ENCODE data around the gene FYB1.
"Not testable (repeated sequence)": the region's sequence is repeated elsewhere in the genome, so short reads cannot be mapped to it uniquely, and the experiment has no call there.

FYB1 gene

DNA sequence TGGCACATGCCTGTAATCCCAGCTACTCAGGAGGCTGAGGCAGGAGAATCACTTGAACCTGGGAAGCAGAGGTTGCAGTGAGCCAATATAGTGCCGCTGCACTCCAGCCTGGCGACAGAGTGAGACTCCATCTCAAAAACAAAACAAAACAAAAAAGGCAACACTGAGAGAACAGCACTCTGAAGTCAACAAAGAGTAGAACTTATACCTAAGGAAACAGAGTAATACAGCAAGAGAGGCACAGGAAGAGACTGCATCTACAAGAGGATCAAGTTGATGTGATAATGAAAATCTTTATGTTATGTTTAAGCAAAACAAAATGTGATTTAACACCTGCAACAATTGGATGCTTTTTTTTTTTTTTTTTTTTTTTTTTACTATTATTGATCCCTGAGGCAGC is 33.1 kb downstream of the FYB1 start:
- DNase-seq = no peak

- DNase-seq = peak; percentile 29
Measured at GRCh38 chr5:39185761-39186160, 33.6 kb downstream of the FYB1 start.

GRCh38 chr5:39179561-39179960 is 39.8 kb downstream of the FYB1 start:
- DNase-seq = not testable (repeated sequence)

GRCh38 chr5:39178861-39179260 is 40.5 kb downstream of the FYB1 start:
- DNase-seq = no peak

DNA sequence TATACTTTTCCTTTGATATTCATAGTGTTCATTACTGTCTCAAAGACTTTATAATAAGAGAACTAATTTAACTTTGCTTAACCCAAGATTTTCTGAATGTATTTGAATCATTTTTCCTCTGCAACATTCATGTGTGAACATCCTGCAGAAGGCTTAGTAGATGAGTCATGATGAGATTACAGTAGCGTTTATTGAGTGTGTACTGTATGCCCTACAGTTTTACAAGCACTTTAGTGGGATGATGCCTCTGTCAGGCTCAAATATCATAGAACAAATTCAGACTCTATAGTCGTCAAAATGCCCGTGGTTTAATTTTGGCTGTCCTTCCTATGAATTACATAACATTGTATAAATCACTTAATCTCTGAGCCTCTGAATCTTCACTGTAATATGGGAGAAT is 41.2 kb downstream of the FYB1 start:
- no peak for DNase-seq

GRCh38 chr5:39177631-39177964 is 41.8 kb downstream of the FYB1 start:
- no peak for DNase-seq

- peak; percentile 71 for DNase-seq
Measured at GRCh38 chr5:39176759-39177630, 42.4 kb downstream of the FYB1 start.

GRCh38 chr5:39175273-39175955 is 43.9 kb downstream of the FYB1 start:
- DNase-seq = peak; percentile 57

DNA sequence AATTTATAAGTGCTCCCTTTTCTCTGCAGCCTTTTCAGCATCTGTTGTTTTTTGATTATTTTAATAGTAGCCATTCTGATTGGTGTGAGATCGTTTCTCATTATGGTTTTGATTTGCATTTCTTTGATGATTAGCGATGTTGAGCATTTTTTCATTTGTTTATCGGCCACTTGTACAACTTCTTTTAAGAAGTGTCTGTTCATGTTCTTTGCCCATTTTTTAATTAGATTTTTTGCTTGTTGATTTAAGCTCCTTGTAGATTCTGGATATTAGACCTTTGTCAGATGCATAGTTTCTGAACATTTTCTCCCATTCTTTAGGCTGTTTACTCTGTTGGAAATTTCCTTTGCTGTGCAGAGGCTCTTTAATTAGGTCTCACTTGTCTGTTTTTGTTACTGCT is 46.3 kb downstream of the FYB1 start:
- DNase-seq = no peak

GRCh38 chr5:39172593-39172992 is 46.8 kb downstream of the FYB1 start:
- DNase-seq = no peak

- no peak for DNase-seq
Measured at GRCh38 chr5:39171647-39172046, 47.7 kb downstream of the FYB1 start.

GRCh38 chr5:39169081-39169480 is 50.3 kb downstream of the FYB1 start:
- DNase-seq = no peak

GRCh38 chr5:39167972-39168342 is 51.4 kb downstream of the FYB1 start:
- no peak for DNase-seq

DNA sequence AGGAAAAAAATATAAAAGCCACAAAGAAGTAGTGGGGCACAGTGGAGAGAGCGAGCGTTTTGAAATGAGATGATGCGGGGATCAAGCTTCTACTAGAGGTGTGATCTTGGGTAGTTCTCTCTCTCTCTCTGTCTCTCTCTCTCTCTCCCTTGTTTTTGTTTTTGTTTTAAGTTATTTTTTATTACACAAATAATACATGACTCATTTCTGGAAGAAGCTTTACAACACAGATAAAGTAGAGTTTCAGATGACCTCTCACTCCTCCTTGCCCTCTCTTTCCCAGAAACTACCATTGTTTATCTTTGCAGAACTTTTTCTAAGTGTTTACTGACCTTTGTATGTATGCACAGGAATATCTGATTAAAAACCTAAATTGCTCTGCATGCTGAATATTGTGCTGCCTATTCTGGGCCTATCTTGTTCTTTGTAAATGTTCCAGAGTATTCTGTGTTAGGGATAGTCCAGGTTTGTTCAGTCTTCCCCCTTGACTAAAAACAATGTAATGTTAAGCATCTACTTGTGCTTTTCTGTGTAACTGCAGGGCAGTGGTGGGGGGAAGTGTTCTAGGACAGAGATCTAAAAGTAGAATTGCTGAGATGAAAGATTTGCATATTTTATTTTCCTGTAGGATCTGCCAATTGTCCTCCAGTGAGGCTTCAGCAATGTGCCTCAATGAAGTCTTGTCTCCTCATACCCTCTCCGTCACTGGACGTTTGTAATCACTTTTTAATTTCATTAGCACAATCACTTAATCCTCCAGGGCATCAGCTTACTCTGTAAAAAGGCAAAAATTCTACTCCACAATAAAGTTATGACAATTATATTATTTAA is 52.0 kb downstream of the FYB1 start:
- no peak for DNase-seq

DNA sequence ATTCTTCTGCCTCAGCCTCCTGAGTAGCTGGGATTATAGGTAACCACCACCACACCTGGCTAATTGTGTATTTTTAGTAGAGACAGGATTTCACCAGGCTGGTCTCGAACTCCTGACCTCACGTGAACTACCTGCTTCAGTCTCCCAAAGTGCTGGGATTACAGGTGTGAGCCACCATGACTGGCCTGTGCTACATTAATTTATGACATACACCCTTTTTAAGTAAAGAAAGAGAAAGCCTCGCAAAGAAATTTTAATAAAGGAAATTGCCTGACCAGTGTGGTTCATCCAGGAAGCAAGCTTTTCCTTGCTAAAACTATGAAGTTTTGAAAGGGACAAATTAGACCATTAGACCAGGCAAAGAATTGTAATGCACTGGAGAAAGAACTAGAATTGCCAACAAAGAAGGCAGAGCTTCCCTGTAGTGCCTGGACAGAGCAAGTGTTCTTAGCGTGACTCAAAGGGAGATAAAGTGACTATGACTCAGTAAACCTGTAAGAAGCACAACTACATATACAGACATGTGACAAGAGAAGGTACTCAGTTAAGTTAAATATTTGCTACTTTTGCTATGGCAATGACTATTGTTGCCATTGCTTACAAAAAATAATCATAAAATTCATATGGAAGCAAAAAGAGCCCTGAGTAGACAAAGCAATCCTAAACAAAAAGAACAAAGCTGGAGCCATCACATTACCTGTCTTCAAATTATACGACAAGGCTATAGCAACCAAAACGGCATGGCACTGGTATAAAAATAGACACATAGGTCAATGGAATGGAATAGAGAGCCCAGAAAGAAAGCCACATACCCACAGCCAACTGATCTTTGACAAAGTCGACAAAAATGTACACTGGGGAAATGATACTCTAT is 54.6 kb downstream of the FYB1 start:
- DNase-seq = no peak

DNA sequence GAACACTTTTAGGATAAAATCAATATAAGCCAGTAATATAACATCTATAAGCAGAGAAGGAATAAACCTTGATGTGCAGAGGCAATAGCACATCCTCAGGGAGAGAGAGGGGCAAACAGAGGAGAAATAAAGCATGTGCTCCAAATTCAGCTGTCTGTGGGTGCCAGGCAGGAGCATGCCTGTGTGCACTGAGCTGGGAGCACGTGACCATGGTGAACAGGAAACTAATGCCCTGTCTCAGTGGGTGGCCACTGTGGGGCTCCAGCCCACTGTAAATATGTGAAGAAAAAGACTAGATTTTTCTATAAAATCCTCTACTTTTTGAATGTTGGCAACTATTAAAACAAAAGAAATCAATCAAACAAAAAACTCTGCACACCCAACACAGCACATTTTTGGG is 55.3 kb downstream of the FYB1 start:
- peak; percentile 60 for DNase-seq

DNA sequence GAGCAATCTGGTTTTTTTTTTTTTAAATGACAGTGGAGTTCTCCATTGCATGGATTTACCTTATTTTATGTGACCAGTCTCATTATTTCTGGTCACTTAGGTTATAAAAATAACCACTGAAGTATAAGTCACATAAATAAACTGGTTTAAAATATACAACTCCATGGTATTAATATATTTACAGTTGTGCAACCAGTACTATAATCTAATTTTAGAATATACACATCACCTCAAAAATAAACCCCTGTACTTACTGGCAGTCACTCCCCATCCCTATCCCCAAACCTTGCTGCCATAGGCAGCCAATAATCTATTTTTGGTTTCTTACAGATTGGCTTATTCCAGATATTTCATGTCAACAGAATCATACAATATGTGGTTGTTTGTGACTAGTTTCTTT is 57.8 kb downstream of the FYB1 start:
- DNase-seq = no peak

- DNase-seq = no peak
Measured at GRCh38 chr5:39160576-39161213, 58.7 kb downstream of the FYB1 start.

- DNase-seq = no peak
Measured at GRCh38 chr5:39159811-39160490, 59.4 kb downstream of the FYB1 start.

DNA sequence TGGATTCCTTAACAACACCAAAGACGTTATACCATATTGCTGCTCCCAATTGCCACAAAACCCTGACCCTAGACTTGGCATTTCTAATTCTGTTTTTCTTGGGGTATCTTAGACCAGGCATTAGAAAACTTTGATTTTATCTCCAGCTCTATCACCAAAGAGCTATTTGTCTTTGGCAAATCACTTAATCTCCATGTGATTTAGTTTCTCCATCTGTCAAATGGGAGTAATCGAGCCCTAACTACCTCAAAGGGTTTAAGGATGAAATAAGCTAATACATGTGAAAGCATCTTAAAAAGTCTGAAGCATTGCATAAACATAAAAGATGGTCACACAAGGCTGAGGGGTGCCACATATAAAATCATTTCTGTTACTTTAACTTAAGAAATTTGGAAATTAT is 60.6 kb downstream of the FYB1 start:
- DNase-seq = no peak

GRCh38 chr5:39158127-39158593 is 61.2 kb downstream of the FYB1 start:
- DNase-seq = no peak
